Measurements from ENCODE around the gene MKRN3. TPM values are rescaled to one million over a fixed set of nuclear protein-coding genes. Genes with fewer than 3 reads are reported as not detected.

MKRN3 gene
- total RNA-seq, 1 experiment from 2014 or later = not detected

DNA sequence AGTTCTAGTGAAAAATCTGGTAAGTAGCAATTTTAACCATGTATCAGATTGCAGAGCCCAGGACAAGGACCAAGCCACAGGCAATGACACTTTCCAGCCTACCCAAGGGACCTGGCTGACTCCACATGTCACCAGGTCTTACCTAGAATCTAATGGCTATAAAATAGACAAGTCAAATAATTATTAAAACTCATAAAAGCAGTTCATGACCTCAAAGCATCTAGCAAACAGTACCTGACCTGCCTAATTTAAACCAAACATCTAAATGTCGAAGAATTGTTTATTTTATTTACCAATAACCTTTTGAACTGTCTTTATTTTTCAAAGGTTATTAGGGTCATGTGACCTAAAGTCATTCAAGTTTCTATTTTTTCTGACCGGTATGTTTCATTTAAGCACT is 35.6 kb upstream of the MKRN3 start:
- CTCF ChIA-PET = no interaction called here
- DNase-seq = no peak
- TF ChIP-seq CTCF (IDR thresholded peaks at IDR 0.05; ENCODE audit: unreplicated experiment) = no peak
- no TSS peak for BruUV-seq (replicated peaks)
- Mint-ChIP-seq H3K4me3 (ENCODE audit: low read depth, unreplicated experiment) (no peak overlapping the region), H3K4me1 (ENCODE audit: low read depth, unreplicated experiment) (no peaks in the 10 kb centered on the region), H3K9me3 (ENCODE audit: low read depth, unreplicated experiment) (peaks cover 2% of the 10 kb centered on the region), H3K27ac (ENCODE audit: unreplicated experiment) (no peak overlapping the region), H3K36me3 (ENCODE audit: insufficient read depth, unreplicated experiment) (no peaks in the 10 kb centered on the region), H3K27me3 (ENCODE audit: unreplicated experiment) (no peaks in the 10 kb centered on the region)
- intact Hi-C loops (cut with micrococcal nuclease; ENCODE audit: unreplicated experiment) = no loop called here

- BruUV-seq (replicated peaks) = no TSS peak
- no peaks in the 10 kb centered on the region for H3K27me3 Mint-ChIP-seq (ENCODE audit: unreplicated experiment)
- no peaks in the 10 kb centered on the region for H3K4me1 Mint-ChIP-seq (ENCODE audit: low read depth, unreplicated experiment)
- intact Hi-C loops (cut with micrococcal nuclease; ENCODE audit: unreplicated experiment) = no loop called here
- no peak for DNase-seq
- H3K9me3 Mint-ChIP-seq (ENCODE audit: low read depth, unreplicated experiment) = peaks cover 5% of the 10 kb centered on the region
- no peak overlapping the region for H3K4me3 Mint-ChIP-seq (ENCODE audit: low read depth, unreplicated experiment)
- H3K36me3 Mint-ChIP-seq (ENCODE audit: insufficient read depth, unreplicated experiment) = no peaks in the 10 kb centered on the region
- TF ChIP-seq CTCF (IDR thresholded peaks at IDR 0.05; ENCODE audit: unreplicated experiment) = no peak
- H3K27ac Mint-ChIP-seq (ENCODE audit: unreplicated experiment) = no peak overlapping the region
- CTCF ChIA-PET = no interaction called here
These were observed 33.5 kb upstream of the MKRN3 start for GRCh38 chr15:23532024-23532423.

DNA sequence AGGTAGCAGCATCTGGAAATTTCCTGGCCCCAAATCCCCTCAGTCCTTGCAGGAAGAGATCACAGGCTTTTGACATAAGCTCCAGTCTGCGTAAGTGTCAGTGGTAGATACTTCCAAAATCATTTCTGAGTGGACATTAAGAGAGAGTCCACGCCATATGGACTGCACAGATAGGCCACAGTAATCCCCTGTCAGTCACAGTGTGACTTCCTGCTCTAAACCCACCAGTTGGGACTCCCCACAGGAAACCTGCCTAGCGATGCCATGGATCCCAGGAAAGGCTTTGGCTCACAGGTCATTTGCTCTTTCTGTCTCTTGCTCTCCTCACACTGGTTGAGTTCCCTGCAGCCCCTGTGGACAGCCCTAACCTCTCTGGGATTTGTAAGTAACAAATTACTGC is 28.8 kb upstream of the MKRN3 start:
- Mint-ChIP-seq H3K9me3 (ENCODE audit: low read depth, unreplicated experiment) (peaks cover 5% of the 10 kb centered on the region), H3K36me3 (ENCODE audit: insufficient read depth, unreplicated experiment) (no peaks in the 10 kb centered on the region), H3K4me1 (ENCODE audit: low read depth, unreplicated experiment) (no peaks in the 10 kb centered on the region), H3K27me3 (ENCODE audit: unreplicated experiment) (no peaks in the 10 kb centered on the region), H3K4me3 (ENCODE audit: low read depth, unreplicated experiment) (no peak overlapping the region), H3K27ac (ENCODE audit: unreplicated experiment) (no peak overlapping the region)
- no TSS peak for BruUV-seq (replicated peaks)
- intact Hi-C loops (cut with micrococcal nuclease; ENCODE audit: unreplicated experiment) = no loop called here
- no peak for TF ChIP-seq CTCF (IDR thresholded peaks at IDR 0.05; ENCODE audit: unreplicated experiment)
- DNase-seq = no peak
- CTCF ChIA-PET = no interaction called here

GRCh38 chr15:23538648-23539047 is 26.8 kb upstream of the MKRN3 start:
- H3K4me3 Mint-ChIP-seq (ENCODE audit: low read depth, unreplicated experiment) = no peak overlapping the region
- CTCF ChIA-PET = no interaction called here
- no peak for DNase-seq
- H3K9me3 Mint-ChIP-seq (ENCODE audit: low read depth, unreplicated experiment) = peaks cover 5% of the 10 kb centered on the region
- BruUV-seq (replicated peaks) = no TSS peak
- no peaks in the 10 kb centered on the region for H3K27me3 Mint-ChIP-seq (ENCODE audit: unreplicated experiment)
- H3K36me3 Mint-ChIP-seq (ENCODE audit: insufficient read depth, unreplicated experiment) = no peaks in the 10 kb centered on the region
- no peaks in the 10 kb centered on the region for H3K4me1 Mint-ChIP-seq (ENCODE audit: low read depth, unreplicated experiment)
- no peak for TF ChIP-seq CTCF (IDR thresholded peaks at IDR 0.05; ENCODE audit: unreplicated experiment)
- no peak overlapping the region for H3K27ac Mint-ChIP-seq (ENCODE audit: unreplicated experiment)
- intact Hi-C loops (cut with micrococcal nuclease; ENCODE audit: unreplicated experiment) = no loop called here

GRCh38 chr15:23539892-23540291 is 25.6 kb upstream of the MKRN3 start:
- Mint-ChIP-seq H3K9me3 (ENCODE audit: low read depth, unreplicated experiment) (peaks cover 2% of the 10 kb centered on the region), H3K4me1 (ENCODE audit: low read depth, unreplicated experiment) (no peaks in the 10 kb centered on the region), H3K4me3 (ENCODE audit: low read depth, unreplicated experiment) (no peak overlapping the region), H3K27ac (ENCODE audit: unreplicated experiment) (no peak overlapping the region), H3K36me3 (ENCODE audit: insufficient read depth, unreplicated experiment) (no peaks in the 10 kb centered on the region), H3K27me3 (ENCODE audit: unreplicated experiment) (no peaks in the 10 kb centered on the region)
- intact Hi-C loops (cut with micrococcal nuclease; ENCODE audit: unreplicated experiment) = no loop called here
- no TSS peak for BruUV-seq (replicated peaks)
- TF ChIP-seq CTCF (IDR thresholded peaks at IDR 0.05; ENCODE audit: unreplicated experiment) = no peak
- no peak for DNase-seq
- CTCF ChIA-PET = no interaction called here
